ENCODE measurements around the gene TRAPPC3.

Gene TRAPPC3

GRCh38 chr1:36162680-36163239 lies 13.5 kb upstream of the TRAPPC3 start:
- no peaks in the 10 kb centered on the region for H3K9me2 ChIP-seq (replicated peaks; ENCODE audit: low read depth, low read length)
- H3K27me3 ChIP-seq (ENCODE audit: insufficient read depth, low read length, poor library complexity, severe bottlenecking), result no peaks in the 10 kb centered on the region
- TF ChIP-seq EZH2phosphoT487 (IDR thresholded peaks at IDR 0.05; ENCODE audit: borderline replicate concordance) (no peak), CTCF (conservative IDR thresholded peaks at IDR 0.05; ENCODE audit: low read length) (no peak)
- H3K36me3 ChIP-seq (ENCODE audit: insufficient read depth, low read length), result peaks cover 6% of the 10 kb centered on the region; the same call in 1 of the 2 replicates
- H3K79me2 ChIP-seq (ENCODE audit: insufficient read depth, low read length), result peaks cover 98% of the 10 kb centered on the region
- H3K4me3 ChIP-seq (ENCODE audit: low read length, poor library complexity, severe bottlenecking), result no peak overlapping the region
- H3K4me2 ChIP-seq (ENCODE audit: low read depth, low read length, poor library complexity, severe bottlenecking), result peak overlapping the region; percentile 97
- H2AFZ ChIP-seq (ENCODE audit: low read length), result no peak overlapping the region
- H3K9me3 ChIP-seq (ENCODE audit: insufficient read depth, low read depth, low read length), result no peaks in the 10 kb centered on the region
- H4K20me1 ChIP-seq (ENCODE audit: insufficient read depth, low read length, poor library complexity, severe bottlenecking), result peaks cover 68% of the 10 kb centered on the region
- H3K9ac ChIP-seq (ENCODE audit: low read depth, low read length, poor library complexity, severe bottlenecking), result peak overlapping the region; percentile 86
- peaks cover 37% of the 10 kb centered on the region for H3K4me1 ChIP-seq (ENCODE audit: insufficient read depth, low read length, poor library complexity, severe bottlenecking)
- H3F3A ChIP-seq (ENCODE audit: low read depth), result no peaks in the 10 kb centered on the region

GRCh38 chr1:36161641-36162531 lies 12.6 kb upstream of the TRAPPC3 start:
- Histone ChIP-seq H3K27me3 (ENCODE audit: insufficient read depth, low read length, poor library complexity, severe bottlenecking) (no peaks in the 10 kb centered on the region), H3K4me2 (ENCODE audit: low read depth, low read length, poor library complexity, severe bottlenecking) (peak overlapping the region; percentile 97), H3K4me3 (ENCODE audit: low read length, poor library complexity, severe bottlenecking) (peak overlapping the region; percentile 82), H2AFZ (ENCODE audit: low read length) (no peak overlapping the region), H3K9ac (ENCODE audit: low read depth, low read length, poor library complexity, severe bottlenecking) (peak overlapping the region; percentile 86), H3K36me3 (ENCODE audit: insufficient read depth, low read length) (no peaks in the 10 kb centered on the region; the same call in 1 of the 2 replicates), H3K79me2 (ENCODE audit: insufficient read depth, low read length) (peaks cover 98% of the 10 kb centered on the region), H3F3A (ENCODE audit: low read depth) (no peaks in the 10 kb centered on the region), H3K9me3 (ENCODE audit: insufficient read depth, low read depth, low read length) (no peaks in the 10 kb centered on the region), H3K4me1 (ENCODE audit: insufficient read depth, low read length, poor library complexity, severe bottlenecking) (peaks cover 41% of the 10 kb centered on the region), H3K9me2 (replicated peaks; ENCODE audit: low read depth, low read length) (no peaks in the 10 kb centered on the region), H4K20me1 (ENCODE audit: insufficient read depth, low read length, poor library complexity, severe bottlenecking) (peaks cover 76% of the 10 kb centered on the region)
- TF ChIP-seq EZH2phosphoT487 (IDR thresholded peaks at IDR 0.05; ENCODE audit: borderline replicate concordance) (no peak), CTCF (conservative IDR thresholded peaks at IDR 0.05; ENCODE audit: low read length) (no peak)

GRCh38 chr1:36160949-36161485 lies 11.7 kb upstream of the TRAPPC3 start:
- H3K9ac ChIP-seq (ENCODE audit: low read depth, low read length, poor library complexity, severe bottlenecking), result peak overlapping the region; percentile 86
- TF ChIP-seq EZH2phosphoT487 (IDR thresholded peaks at IDR 0.05; ENCODE audit: borderline replicate concordance) (no peak), CTCF (conservative IDR thresholded peaks at IDR 0.05; ENCODE audit: low read length) (peak; percentile 59)
- peaks cover 98% of the 10 kb centered on the region for H3K79me2 ChIP-seq (ENCODE audit: insufficient read depth, low read length)
- peak overlapping the region; percentile 97 for H3K4me2 ChIP-seq (ENCODE audit: low read depth, low read length, poor library complexity, severe bottlenecking)
- H3F3A ChIP-seq (ENCODE audit: low read depth), result no peaks in the 10 kb centered on the region
- peaks cover 4% of the 10 kb centered on the region for H3K27me3 ChIP-seq (ENCODE audit: insufficient read depth, low read length, poor library complexity, severe bottlenecking)
- peaks cover 74% of the 10 kb centered on the region for H4K20me1 ChIP-seq (ENCODE audit: insufficient read depth, low read length, poor library complexity, severe bottlenecking)
- H3K4me1 ChIP-seq (ENCODE audit: insufficient read depth, low read length, poor library complexity, severe bottlenecking), result peaks cover 41% of the 10 kb centered on the region
- peak overlapping the region; percentile 40 for H2AFZ ChIP-seq (ENCODE audit: low read length)
- H3K9me3 ChIP-seq (ENCODE audit: insufficient read depth, low read depth, low read length), result no peaks in the 10 kb centered on the region
- no peaks in the 10 kb centered on the region; the same call in 1 of the 2 replicates for H3K36me3 ChIP-seq (ENCODE audit: insufficient read depth, low read length)
- H3K9me2 ChIP-seq (replicated peaks; ENCODE audit: low read depth, low read length), result no peaks in the 10 kb centered on the region
- peak overlapping the region; percentile 82 for H3K4me3 ChIP-seq (ENCODE audit: low read length, poor library complexity, severe bottlenecking)

Measured in Loucy (cell line).